OCI-LY7 (cell line): ENCODE data around the gene KLC3.

Experiments used
- CTCF ChIP-seq: fragments of 200-600 bp; sonication (generic); conservative IDR thresholded peaks from 2 replicates; pipeline ENCODE4 v1.5.1; 2014; ENCODE audit warnings: mild to moderate bottlenecking, antibody characterized with exemption, low read length, moderate library complexity, mixed read lengths
- EZH2phosphoT487 ChIP-seq: fragments of 200-600 bp; sonication (generic); IDR thresholded peaks from 2 replicates; pipeline ENCODE4 v1.6.1; 2018; ENCODE audit warnings: low read depth, borderline replicate concordance, mild to moderate bottlenecking, mixed run types, antibody characterized with exemption, low read length, moderate library complexity, mixed read lengths

- TF ChIP-seq EZH2phosphoT487 (no peak), CTCF (no peak)
Observed at GRCh38 chr19:45331411-45331810, 9.1 kb upstream of the KLC3 start.
